Smooth muscle cell (in vitro differentiated cells): Measurements from ENCODE around the gene PLK5. TPM values are rescaled to one million over a fixed set of nuclear protein-coding genes. Genes with fewer than 3 reads are reported as not detected.

Experiments
- DNase-seq: peaks from one replicate; lab custom pipeline; 2025; ENCODE audit not compliant: unreplicated experiment; lab: John Stamatoyannopoulos, UW
- H2AFZ ChIP-seq: fragments of 200-600 bp; sonication (generic); 2 replicates; pipeline ENCODE4 v1.6.0; 2016; ENCODE audit warnings: antibody characterized with exemption, low read depth, mild to moderate bottlenecking
- H3F3A ChIP-seq: fragments of 200-600 bp; sonication (generic); 2 replicates; pipeline ENCODE4 v1.6.0; 2017; ENCODE audit warnings: antibody characterized with exemption, low read depth
- H3K27ac ChIP-seq: fragments of 200-600 bp; sonication (generic); 2 replicates; pipeline ENCODE4 v1.5.1; 2016; ENCODE audit warnings: low read depth, mild to moderate bottlenecking
- H3K27me3 ChIP-seq: fragments of 200-600 bp; sonication (generic); 2 replicates; pipeline ENCODE4 v1.6.1; 2016; ENCODE audit warnings: low read depth, mild to moderate bottlenecking
- H3K36me3 ChIP-seq: fragments of 200-600 bp; sonication (generic); 2 replicates; pipeline ENCODE4 v1.5.1; 2016; ENCODE audit warnings: low read depth
- H3K4me1 ChIP-seq: fragments of 200-600 bp; sonication (generic); 2 replicates; pipeline ENCODE4 v1.5.1; 2016; ENCODE audit warnings: low read depth
- H3K4me2 ChIP-seq: fragments of 200-600 bp; sonication (generic); 2 replicates; pipeline ENCODE4 v1.6.0; 2016; ENCODE audit warnings: mild to moderate bottlenecking
- H3K4me3 ChIP-seq: fragments of 200-600 bp; sonication (generic); 2 replicates; pipeline ENCODE4 v1.5.1; 2016; ENCODE audit warnings: mild to moderate bottlenecking
- H3K79me2 ChIP-seq: fragments of 200-600 bp; sonication (generic); 2 replicates; pipeline ENCODE4 v1.6.0; 2016; ENCODE audit warnings: low read depth, mild to moderate bottlenecking
- H3K9ac ChIP-seq: fragments of 200-600 bp; sonication (generic); 2 replicates; pipeline ENCODE4 v1.6.0; 2016; ENCODE audit warnings: low read depth
- H3K9me3 ChIP-seq: fragments of 200-600 bp; sonication (generic); replicated peaks from 2 replicates; pipeline ENCODE4 v1.5.1; 2016; ENCODE audit warnings: low read depth
- H4K20me1 ChIP-seq: fragments of 200-600 bp; sonication (generic); 2 replicates; pipeline ENCODE4 v1.6.0; 2016; ENCODE audit warnings: low read depth
- WGBS: methylation state at CpG from one replicate; pipeline ENCODE4 v1.1.7; 2016; ENCODE audit warnings: low lambda C conversion rate; 5-methylcytosine and 5-hydroxymethylcytosine counted together
- polyA plus RNA-seq: library from polyadenylated mRNA; unstranded; fragments of >200 nt; fragmentation: Nextera tagmentation; extraction: Ambion mirVana; gene quantifications from 2 replicates; pipeline ENCODE4 v1.2.1, GENCODE V29; 2016
- total RNA-seq: library from RNA; depleted of rRNA; stranded (reverse); fragments of >200 nt; gene quantifications from 2 replicates; pipeline ENCODE4 v1.2.3, GENCODE V29; 2014
- TF ChIP-seq, protein P1 (sequence below): fragments of 200-600 bp; sonication (generic); IDR thresholded peaks from 2 replicates; pipeline ENCODE4 v1.5.1; 2017; ENCODE audit warnings: borderline replicate concordance, mild to moderate bottlenecking, antibody characterized with exemption; ENCODE audit not compliant: insufficient read depth, poor library complexity, severe bottlenecking

The PLK5 gene
- total and polyA plus RNA-seq, 2 experiments from 2014 or later, result not detected

DNA sequence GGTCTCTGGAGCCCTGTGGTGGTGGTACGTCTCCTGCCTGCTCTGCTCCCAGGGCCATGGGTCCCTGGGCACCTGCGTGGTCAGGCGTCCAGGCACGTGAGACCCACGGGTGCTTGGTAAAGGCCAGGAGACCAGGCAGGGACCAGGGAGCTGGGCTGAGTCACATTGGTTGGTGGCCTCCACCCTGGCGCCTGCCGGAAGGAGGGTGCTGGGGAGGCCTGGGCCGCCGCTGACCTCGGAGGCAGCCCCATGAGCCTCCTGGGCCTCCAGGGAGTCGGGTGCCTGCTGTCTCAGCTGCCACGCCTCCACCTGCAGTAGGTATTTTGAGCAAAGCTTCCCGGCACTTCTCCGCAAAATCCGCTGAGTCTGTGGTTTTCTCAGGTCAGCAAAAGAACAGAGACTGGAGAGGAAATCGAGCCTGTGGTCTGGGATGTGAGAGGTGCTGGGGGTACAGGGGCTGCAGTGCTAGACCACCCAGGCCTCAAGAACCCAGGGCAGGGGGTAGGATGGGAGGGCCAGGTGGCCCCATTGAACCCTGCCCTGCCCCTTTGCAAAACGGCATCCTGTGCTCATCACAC lies 3.6 kb upstream of the PLK5 start:
- 91% methylated on average over 17 of the region's 17 CpGs for WGBS

DNA sequence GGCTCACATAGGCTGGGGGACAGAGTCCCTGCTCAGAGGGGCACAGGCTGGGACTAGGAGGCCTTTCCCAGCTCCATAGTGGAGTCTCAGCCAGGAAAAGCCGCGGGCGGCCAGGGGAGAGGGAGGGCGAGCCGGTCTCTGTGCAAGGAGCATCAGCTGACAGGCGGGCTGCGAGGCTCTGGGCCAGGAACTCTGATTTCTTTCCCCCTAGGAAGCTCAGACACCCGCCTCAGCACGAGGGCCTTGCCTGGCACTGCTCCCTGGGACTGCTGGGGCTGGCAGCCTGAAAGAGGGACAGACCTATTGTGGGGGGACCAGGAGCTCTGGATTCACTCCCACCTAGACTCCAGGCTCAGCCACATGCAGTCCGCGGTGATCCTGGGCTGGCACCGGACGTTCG lies 2.2 kb upstream of the PLK5 start:
- Histone ChIP-seq H3F3A (no peaks in the 10 kb centered on the region), H3K9ac (no peak overlapping the region), H3K79me2 (no peaks in the 10 kb centered on the region), H2AFZ (no peak overlapping the region), H3K9me3 (no peaks in the 10 kb centered on the region), H3K27ac (no peak overlapping the region), H3K4me1 (no peaks in the 10 kb centered on the region), H4K20me1 (no peaks in the 10 kb centered on the region), H3K4me3 (no peak overlapping the region), H3K4me2 (no peak overlapping the region), H3K36me3 (no peaks in the 10 kb centered on the region), H3K27me3 (peaks cover 36% of the 10 kb centered on the region)
- TF ChIP-seq, protein P1, sequence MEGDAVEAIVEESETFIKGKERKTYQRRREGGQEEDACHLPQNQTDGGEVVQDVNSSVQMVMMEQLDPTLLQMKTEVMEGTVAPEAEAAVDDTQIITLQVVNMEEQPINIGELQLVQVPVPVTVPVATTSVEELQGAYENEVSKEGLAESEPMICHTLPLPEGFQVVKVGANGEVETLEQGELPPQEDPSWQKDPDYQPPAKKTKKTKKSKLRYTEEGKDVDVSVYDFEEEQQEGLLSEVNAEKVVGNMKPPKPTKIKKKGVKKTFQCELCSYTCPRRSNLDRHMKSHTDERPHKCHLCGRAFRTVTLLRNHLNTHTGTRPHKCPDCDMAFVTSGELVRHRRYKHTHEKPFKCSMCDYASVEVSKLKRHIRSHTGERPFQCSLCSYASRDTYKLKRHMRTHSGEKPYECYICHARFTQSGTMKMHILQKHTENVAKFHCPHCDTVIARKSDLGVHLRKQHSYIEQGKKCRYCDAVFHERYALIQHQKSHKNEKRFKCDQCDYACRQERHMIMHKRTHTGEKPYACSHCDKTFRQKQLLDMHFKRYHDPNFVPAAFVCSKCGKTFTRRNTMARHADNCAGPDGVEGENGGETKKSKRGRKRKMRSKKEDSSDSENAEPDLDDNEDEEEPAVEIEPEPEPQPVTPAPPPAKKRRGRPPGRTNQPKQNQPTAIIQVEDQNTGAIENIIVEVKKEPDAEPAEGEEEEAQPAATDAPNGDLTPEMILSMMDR, result no peak
- 87% methylated on average over 14 of the region's 14 CpGs for WGBS
- DNase-seq, result no peak

More for the DNA sequence above, 3.6 kb upstream of the PLK5 start:
- Histone ChIP-seq H4K20me1 (no peaks in the 10 kb centered on the region), H3K4me1 (no peaks in the 10 kb centered on the region), H3K27ac (no peak overlapping the region), H3K27me3 (peaks cover 28% of the 10 kb centered on the region), H3F3A (no peaks in the 10 kb centered on the region), H3K36me3 (no peaks in the 10 kb centered on the region), H3K4me3 (no peak overlapping the region), H3K4me2 (no peak overlapping the region), H2AFZ (no peak overlapping the region), H3K79me2 (no peaks in the 10 kb centered on the region), H3K9me3 (no peaks in the 10 kb centered on the region), H3K9ac (no peak overlapping the region)
- DNase-seq, result no peak
- TF ChIP-seq, protein P1, result no peak

DNA sequence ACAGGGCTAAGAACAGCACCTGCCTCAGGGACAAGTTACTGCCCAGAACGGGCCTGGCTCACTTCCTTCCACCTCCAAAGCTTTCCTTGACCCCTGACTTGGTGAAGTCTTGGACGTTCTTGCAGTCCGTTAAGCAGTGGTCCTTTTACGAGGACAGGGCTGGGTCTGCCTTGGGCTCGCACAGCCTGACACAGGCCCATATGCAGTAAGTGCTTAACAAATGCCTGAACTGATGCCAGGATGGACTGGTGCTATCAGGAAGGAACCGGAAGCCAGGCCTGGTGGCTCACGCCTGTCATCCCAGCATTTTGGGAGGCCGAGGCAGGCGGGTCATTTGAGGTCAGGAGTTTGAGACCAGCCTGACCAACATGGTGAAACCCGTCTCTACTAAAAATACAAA lies 1.8 kb upstream of the PLK5 start:
- no peaks in the 10 kb centered on the region for H3K4me1 ChIP-seq
- no peaks in the 10 kb centered on the region for H3K9me3 ChIP-seq
- peaks cover 36% of the 10 kb centered on the region for H3K27me3 ChIP-seq
- H3K27ac ChIP-seq, result no peak overlapping the region
- no peak overlapping the region for H2AFZ ChIP-seq
- no peaks in the 10 kb centered on the region for H3K36me3 ChIP-seq
- H3K79me2 ChIP-seq, result no peaks in the 10 kb centered on the region
- no peaks in the 10 kb centered on the region for H3F3A ChIP-seq
- H3K4me2 ChIP-seq, result no peak overlapping the region
- H4K20me1 ChIP-seq, result no peaks in the 10 kb centered on the region
- H3K4me3 ChIP-seq, result no peak overlapping the region
- 71% methylated on average over 10 of the region's 10 CpGs for WGBS
- TF ChIP-seq, protein P1, result no peak
- DNase-seq, result no peak
- no peak overlapping the region for H3K9ac ChIP-seq

DNA sequence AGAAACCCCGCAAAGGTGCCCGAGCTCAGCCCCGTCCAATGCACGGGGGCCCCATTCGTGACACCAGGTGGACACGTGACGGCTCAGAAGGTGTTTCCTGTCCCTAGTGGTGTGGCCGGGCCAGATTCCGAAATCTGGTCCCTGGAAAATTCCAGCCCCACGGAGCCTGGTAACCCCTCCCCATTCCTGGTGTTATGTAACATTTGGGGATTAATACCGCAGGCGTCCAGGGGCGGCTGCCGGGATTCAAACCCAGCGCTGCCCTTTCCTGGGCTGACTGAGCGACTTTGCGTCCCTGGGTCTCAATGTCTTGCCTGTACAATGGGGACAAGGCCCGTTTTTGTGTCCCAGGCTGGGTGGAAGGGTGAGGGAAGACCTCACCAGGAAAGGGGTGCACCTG lies 1.0 kb upstream of the PLK5 start:
- H3K27ac ChIP-seq, result no peak overlapping the region
- DNase-seq, result no peak
- H3K9ac ChIP-seq, result no peak overlapping the region

More for the DNA sequence above, 1.0 kb upstream of the PLK5 start:
- TF ChIP-seq, protein P1, result no peak
- H4K20me1 ChIP-seq, result no peaks in the 10 kb centered on the region
- peaks cover 36% of the 10 kb centered on the region for H3K27me3 ChIP-seq
- no peak overlapping the region for H3K4me2 ChIP-seq
- H3K36me3 ChIP-seq, result no peaks in the 10 kb centered on the region
- no peak overlapping the region for H3K4me3 ChIP-seq
- H3K9me3 ChIP-seq, result no peaks in the 10 kb centered on the region
- no peaks in the 10 kb centered on the region for H3K4me1 ChIP-seq
- H3K79me2 ChIP-seq, result no peaks in the 10 kb centered on the region
- WGBS, result 79% methylated on average over 18 of the region's 18 CpGs
- H2AFZ ChIP-seq, result no peak overlapping the region
- no peaks in the 10 kb centered on the region for H3F3A ChIP-seq
